GM23338 (cell line): ENCODE measurements around the gene MYO9B. TPM values are rescaled to one million over a fixed set of nuclear protein-coding genes. Genes with fewer than 3 reads are reported as not detected.
A peak's percentile ranks its signal among the peaks of the same experiment; 100 is the strongest.

Source experiments
- ATAC-seq: fragments of 200-7000 bp; cut with Tn5 transposase; 3 replicates; pipeline ENCODE4 v1.9.1; 2020
- DNase-seq: peaks from one replicate; pipeline ENCODE4 v3.0.0-alpha.2; 2015; ENCODE audit warnings: low spot score
- H2AFZ ChIP-seq: fragments of 200-600 bp; sonication (generic); 2 replicates; pipeline ENCODE4 v1.8.0; 2016; ENCODE audit warnings: antibody characterized with exemption, mild to moderate bottlenecking, moderate library complexity
- H3F3A ChIP-seq: fragments of 200-600 bp; sonication (generic); replicated peaks from 2 replicates; pipeline ENCODE4 v1.8.0; 2017; ENCODE audit warnings: antibody characterized with exemption, mixed run types, low read depth
- H3K27ac ChIP-seq: fragments of 200-600 bp; sonication (generic); 2 replicates; pipeline ENCODE4 v1.6.1; 2016; ENCODE audit warnings: low read depth
- H3K27me3 ChIP-seq: fragments of 200-600 bp; sonication (generic); 2 replicates; pipeline ENCODE4 v1.8.0; 2016; ENCODE audit warnings: mild to moderate bottlenecking, mixed run types, moderate library complexity; ENCODE audit not compliant: insufficient read depth
- H3K36me3 ChIP-seq: fragments of 200-600 bp; sonication (generic); 2 replicates; pipeline ENCODE4 v1.8.0; 2016; ENCODE audit warnings: mild to moderate bottlenecking; ENCODE audit not compliant: insufficient read depth
- H3K4me1 ChIP-seq: fragments of 200-600 bp; sonication (generic); 2 replicates; pipeline ENCODE4 v1.8.0; 2016; ENCODE audit warnings: mild to moderate bottlenecking, moderate library complexity; ENCODE audit not compliant: insufficient read depth
- H3K4me2 ChIP-seq: fragments of 200-600 bp; sonication (generic); 2 replicates; pipeline ENCODE4 v1.7.1; 2017; ENCODE audit warnings: mixed run types
- H3K4me3 ChIP-seq: fragments of 200-600 bp; sonication (generic); 2 replicates; pipeline ENCODE4 v1.6.1; 2016; ENCODE audit warnings: mixed run types
- H3K79me2 ChIP-seq: fragments of 200-600 bp; sonication (generic); replicated peaks from 2 replicates; pipeline ENCODE4 v1.8.0; 2017; ENCODE audit warnings: mild to moderate bottlenecking; ENCODE audit not compliant: insufficient read depth
- H3K9me2 ChIP-seq: fragments of 200-600 bp; sonication (generic); 2 replicates; pipeline ENCODE4 v1.8.0; 2017; ENCODE audit not compliant: insufficient read depth
- H4K20me1 ChIP-seq: fragments of 200-600 bp; sonication (generic); replicated peaks from 2 replicates; pipeline ENCODE4 v1.8.0; 2017; ENCODE audit warnings: mild to moderate bottlenecking; ENCODE audit not compliant: insufficient read depth
- H3K27ac Mint-ChIP-seq: 2 replicates; pipeline ENCODE4 v1.8.0; 2020; ENCODE audit warnings: inconsistent platforms, mild to moderate bottlenecking, moderate library complexity, mixed read lengths
- H3K27me3 Mint-ChIP-seq: 3 replicates; pipeline ENCODE4 v1.8.0; 2022; ENCODE audit warnings: low read depth, mild to moderate bottlenecking, moderate library complexity, mixed read lengths, inconsistent platforms; ENCODE audit not compliant: insufficient read depth, poor library complexity
- H3K36me3 Mint-ChIP-seq: 3 replicates; pipeline ENCODE4 v1.8.0; 2021; ENCODE audit warnings: low read depth, mild to moderate bottlenecking, inconsistent platforms, moderate library complexity, mixed read lengths
- H3K4me1 Mint-ChIP-seq: 3 replicates; pipeline ENCODE4 v1.8.0; 2020; ENCODE audit warnings: mild to moderate bottlenecking, inconsistent platforms, mixed read lengths
- H3K4me3 Mint-ChIP-seq: 3 replicates; pipeline ENCODE4 v1.8.0; 2021; ENCODE audit warnings: moderate library complexity, mild to moderate bottlenecking, inconsistent platforms, mixed read lengths
- H3K9me3 Mint-ChIP-seq: 3 replicates; pipeline ENCODE4 v1.8.0; 2020; ENCODE audit warnings: moderate library complexity, mild to moderate bottlenecking, inconsistent platforms, mixed read lengths
- CREB1 ChIP-seq: fragments of 250-450 bp; sonication (Bioruptor Pico); IDR thresholded peaks from 2 replicates; pipeline ENCODE4 v1.5.0; 2020; ENCODE audit warnings: low read depth, mild to moderate bottlenecking, moderate library complexity
- CTCF ChIP-seq, 2 experiments: fragments of 200-600 bp in 1 of 2; sonication (generic) in 1 of 2; conservative IDR thresholded peaks; 2 replicates each; pipeline versions ENCODE4 v1.5.1 to v1.6.1; 2016 to 2017; ENCODE audit warnings: antibody characterized with exemption in 2 of 2, low read depth in 2 of 2, mild to moderate bottlenecking in 2 of 2, moderate library complexity in 1 of 2
- EZH2phosphoT487 ChIP-seq: fragments of 200-600 bp; sonication (generic); IDR thresholded peaks from one replicate; pipeline ENCODE4 v1.8.1; 2018; ENCODE audit warnings: antibody characterized with exemption; ENCODE audit not compliant: unreplicated experiment
- NANOG ChIP-seq: IDR thresholded peaks from 2 replicates; pipeline ENCODE4 v1.6.1; 2016; ENCODE audit warnings: antibody characterized with exemption, borderline replicate concordance
- POLR2AphosphoS5 ChIP-seq: IDR thresholded peaks from 2 replicates; pipeline ENCODE4 v1.6.1; 2016; ENCODE audit warnings: antibody characterized with exemption, low read depth
- STAT1 ChIP-seq: IDR thresholded peaks from one replicate; pipeline ENCODE4 v1.6.1; 2016; ENCODE audit warnings: antibody characterized with exemption; ENCODE audit not compliant: unreplicated experiment
- ZNF331 ChIP-seq: fragments of 250-450 bp; sonication (Bioruptor Pico); IDR thresholded peaks from 2 replicates; pipeline ENCODE4 v1.5.0; 2020; ENCODE audit warnings: low read depth, mild to moderate bottlenecking, moderate library complexity
- polyA plus RNA-seq: library from polyadenylated mRNA; unstranded; fragments of >200 nt; fragmentation: Nextera tagmentation; extraction: Ambion mirVana; gene quantifications from 2 replicates; pipeline ENCODE4 v1.2.1, GENCODE V29; 2016
- total RNA-seq: library from RNA; depleted of rRNA; stranded (reverse); fragments of >200 nt; shearing (Covaris generic); gene quantifications from 2 replicates; pipeline ENCODE4 v1.2.3, GENCODE V29; 2014
- TF ChIP-seq, protein P1 (sequence below): fragments of 250-450 bp; sonication (Bioruptor Pico); IDR thresholded peaks from 2 replicates; pipeline ENCODE4 v1.5.0; 2020; ENCODE audit warnings: mild to moderate bottlenecking, moderate library complexity
- TF ChIP-seq, protein P2 (sequence below): IDR thresholded peaks from 2 replicates; pipeline ENCODE4 v1.6.1; 2016; ENCODE audit warnings: antibody characterized with exemption
- TF ChIP-seq, protein P3 (sequence below): IDR thresholded peaks from one replicate; pipeline ENCODE4 v1.6.1; 2018; ENCODE audit warnings: antibody characterized with exemption; ENCODE audit not compliant: unreplicated experiment

MYO9B gene
- total and polyA plus RNA-seq, 2 experiments from 2014 or later, result 28.7 to 61.3 TPM

DNA sequence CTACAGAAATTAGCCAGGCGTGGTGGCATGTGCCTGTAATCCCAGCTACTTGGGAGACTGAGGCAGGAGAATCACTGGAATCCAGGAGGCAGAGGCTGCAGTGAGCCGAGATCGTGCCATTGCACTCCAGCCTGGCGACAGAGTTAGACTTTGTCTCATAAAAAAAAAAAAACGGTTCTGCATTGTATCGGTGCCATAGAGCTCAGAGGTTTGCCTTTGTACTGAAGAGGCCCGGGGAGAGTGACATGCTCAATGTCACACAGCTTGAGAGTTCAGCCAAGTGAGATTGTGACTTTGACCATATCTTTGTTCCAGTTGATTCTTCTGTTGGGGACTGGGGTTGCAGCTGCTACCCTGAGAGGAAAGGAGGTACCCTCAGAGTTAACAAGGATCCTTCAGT, 4.7 kb upstream of the MYO9B start (continued):
- TF ChIP-seq, protein P1, sequence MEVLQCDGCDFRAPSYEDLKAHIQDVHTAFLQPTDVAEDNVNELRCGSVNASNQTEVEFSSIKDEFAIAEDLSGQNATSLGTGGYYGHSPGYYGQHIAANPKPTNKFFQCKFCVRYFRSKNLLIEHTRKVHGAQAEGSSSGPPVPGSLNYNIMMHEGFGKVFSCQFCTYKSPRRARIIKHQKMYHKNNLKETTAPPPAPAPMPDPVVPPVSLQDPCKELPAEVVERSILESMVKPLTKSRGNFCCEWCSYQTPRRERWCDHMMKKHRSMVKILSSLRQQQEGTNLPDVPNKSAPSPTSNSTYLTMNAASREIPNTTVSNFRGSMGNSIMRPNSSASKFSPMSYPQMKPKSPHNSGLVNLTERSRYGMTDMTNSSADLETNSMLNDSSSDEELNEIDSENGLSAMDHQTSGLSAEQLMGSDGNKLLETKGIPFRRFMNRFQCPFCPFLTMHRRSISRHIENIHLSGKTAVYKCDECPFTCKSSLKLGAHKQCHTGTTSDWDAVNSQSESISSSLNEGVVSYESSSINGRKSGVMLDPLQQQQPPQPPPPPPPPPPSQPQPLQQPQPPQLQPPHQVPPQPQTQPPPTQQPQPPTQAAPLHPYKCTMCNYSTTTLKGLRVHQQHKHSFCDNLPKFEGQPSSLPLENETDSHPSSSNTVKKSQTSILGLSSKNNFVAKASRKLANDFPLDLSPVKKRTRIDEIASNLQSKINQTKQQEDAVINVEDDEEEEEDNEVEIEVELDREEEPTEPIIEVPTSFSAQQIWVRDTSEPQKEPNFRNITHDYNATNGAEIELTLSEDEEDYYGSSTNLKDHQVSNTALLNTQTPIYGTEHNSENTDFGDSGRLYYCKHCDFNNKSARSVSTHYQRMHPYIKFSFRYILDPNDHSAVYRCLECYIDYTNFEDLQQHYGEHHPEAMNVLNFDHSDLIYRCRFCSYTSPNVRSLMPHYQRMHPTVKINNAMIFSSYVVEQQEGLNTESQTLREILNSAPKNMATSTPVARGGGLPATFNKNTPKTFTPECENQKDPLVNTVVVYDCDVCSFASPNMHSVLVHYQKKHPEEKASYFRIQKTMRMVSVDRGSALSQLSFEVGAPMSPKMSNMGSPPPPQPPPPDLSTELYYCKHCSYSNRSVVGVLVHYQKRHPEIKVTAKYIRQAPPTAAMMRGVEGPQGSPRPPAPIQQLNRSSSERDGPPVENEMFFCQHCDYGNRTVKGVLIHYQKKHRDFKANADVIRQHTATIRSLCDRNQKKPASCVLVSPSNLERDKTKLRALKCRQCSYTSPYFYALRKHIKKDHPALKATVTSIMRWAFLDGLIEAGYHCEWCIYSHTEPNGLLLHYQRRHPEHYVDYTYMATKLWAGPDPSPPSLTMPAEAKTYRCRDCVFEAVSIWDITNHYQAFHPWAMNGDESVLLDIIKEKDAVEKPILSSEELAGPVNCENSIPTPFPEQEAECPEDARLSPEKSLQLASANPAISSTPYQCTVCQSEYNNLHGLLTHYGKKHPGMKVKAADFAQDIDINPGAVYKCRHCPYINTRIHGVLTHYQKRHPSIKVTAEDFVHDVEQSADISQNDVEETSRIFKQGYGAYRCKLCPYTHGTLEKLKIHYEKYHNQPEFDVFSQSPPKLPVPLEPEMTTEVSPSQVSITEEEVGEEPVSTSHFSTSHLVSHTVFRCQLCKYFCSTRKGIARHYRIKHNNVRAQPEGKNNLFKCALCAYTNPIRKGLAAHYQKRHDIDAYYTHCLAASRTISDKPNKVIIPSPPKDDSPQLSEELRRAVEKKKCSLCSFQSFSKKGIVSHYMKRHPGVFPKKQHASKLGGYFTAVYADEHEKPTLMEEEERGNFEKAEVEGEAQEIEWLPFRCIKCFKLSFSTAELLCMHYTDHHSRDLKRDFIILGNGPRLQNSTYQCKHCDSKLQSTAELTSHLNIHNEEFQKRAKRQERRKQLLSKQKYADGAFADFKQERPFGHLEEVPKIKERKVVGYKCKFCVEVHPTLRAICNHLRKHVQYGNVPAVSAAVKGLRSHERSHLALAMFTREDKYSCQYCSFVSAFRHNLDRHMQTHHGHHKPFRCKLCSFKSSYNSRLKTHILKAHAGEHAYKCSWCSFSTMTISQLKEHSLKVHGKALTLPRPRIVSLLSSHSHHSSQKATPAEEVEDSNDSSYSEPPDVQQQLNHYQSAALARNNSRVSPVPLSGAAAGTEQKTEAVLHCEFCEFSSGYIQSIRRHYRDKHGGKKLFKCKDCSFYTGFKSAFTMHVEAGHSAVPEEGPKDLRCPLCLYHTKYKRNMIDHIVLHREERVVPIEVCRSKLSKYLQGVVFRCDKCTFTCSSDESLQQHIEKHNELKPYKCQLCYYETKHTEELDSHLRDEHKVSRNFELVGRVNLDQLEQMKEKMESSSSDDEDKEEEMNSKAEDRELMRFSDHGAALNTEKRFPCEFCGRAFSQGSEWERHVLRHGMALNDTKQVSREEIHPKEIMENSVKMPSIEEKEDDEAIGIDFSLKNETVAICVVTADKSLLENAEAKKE (CRISPR knock-in tag), result no peak
- TF ChIP-seq, protein P2, sequence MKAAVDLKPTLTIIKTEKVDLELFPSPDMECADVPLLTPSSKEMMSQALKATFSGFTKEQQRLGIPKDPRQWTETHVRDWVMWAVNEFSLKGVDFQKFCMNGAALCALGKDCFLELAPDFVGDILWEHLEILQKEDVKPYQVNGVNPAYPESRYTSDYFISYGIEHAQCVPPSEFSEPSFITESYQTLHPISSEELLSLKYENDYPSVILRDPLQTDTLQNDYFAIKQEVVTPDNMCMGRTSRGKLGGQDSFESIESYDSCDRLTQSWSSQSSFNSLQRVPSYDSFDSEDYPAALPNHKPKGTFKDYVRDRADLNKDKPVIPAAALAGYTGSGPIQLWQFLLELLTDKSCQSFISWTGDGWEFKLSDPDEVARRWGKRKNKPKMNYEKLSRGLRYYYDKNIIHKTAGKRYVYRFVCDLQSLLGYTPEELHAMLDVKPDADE, result no peak
- no peak for TF ChIP-seq ZNF331
- TF ChIP-seq CTCF (conservative IDR thresholded peaks at IDR 0.05; ENCODE audit: low read depth in 2 of 2), result no peak

DNA sequence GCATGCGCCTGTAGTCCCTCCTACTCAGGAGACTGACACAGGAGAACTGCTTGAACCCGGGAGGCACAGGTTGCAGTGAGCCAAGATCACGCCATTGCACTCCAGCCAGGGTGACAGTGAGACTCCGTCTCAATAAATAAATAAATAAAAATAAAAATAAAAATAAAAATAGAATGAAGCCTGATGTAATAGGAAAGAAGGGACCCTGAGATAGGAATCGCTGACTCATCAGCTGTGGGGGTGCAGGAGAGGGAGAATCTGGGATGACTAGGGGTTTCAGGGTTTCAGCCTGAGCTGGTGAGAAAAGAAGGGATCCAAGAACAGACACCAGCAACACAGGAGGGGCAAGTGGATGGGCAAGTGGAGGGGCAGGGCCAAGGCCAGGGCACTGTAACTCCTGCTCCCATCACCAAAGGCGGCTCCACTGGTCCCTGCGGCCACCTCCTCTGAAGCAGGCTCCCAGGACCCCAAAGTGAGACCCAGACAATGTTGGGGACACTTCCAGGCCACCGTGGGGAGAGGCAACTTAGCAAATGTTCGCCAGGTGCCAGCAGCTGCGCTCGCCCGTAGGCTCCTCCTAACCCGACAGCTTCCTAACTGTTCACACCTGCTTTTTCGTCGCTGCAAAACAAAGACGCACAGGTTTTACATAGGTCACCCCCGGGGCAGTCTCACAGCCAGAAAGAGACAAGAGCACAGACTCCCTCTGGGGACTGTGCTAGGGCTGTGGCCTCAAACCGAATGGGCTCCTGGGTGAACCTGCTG, 1.5 kb upstream of the MYO9B start:
- Mint-ChIP-seq H3K27me3 (peaks cover 21% of the 10 kb centered on the region), H3K4me1 (peaks cover 55% of the 10 kb centered on the region), H3K36me3 (peaks cover 35% of the 10 kb centered on the region), H3K27ac (peak overlapping the region; percentile 99), H3K9me3 (no peaks in the 10 kb centered on the region), H3K4me3 (peak overlapping the region; percentile 94)
- H3K27ac ChIP-seq, result peak overlapping the region; percentile 87; the same call in 1 of the 2 replicates
- H3K9me2 ChIP-seq, result no peaks in the 10 kb centered on the region
- H3K4me2 ChIP-seq, result peak overlapping the region; percentile 99
- peaks cover 56% of the 10 kb centered on the region for H3K79me2 ChIP-seq
- H4K20me1 ChIP-seq, result peaks cover 40% of the 10 kb centered on the region
- no peak overlapping the region for H2AFZ ChIP-seq
- DNase-seq (peak; percentile 62), ATAC-seq (peak; percentile 34)
- 0 out of 2 replicates have a peak, but pooled peaks cover 4% of the 10 kb centered on the region for H3K36me3 ChIP-seq
- H3K4me1 ChIP-seq, result peaks cover 15% of the 10 kb centered on the region; the same call in 1 of the 2 replicates
- no peaks in the 10 kb centered on the region for H3K27me3 ChIP-seq
- H3F3A ChIP-seq, result no peaks in the 10 kb centered on the region; the same call in 1 of the 2 replicates
- peak overlapping the region; percentile 89 for H3K4me3 ChIP-seq
- TF ChIP-seq, protein P3, sequence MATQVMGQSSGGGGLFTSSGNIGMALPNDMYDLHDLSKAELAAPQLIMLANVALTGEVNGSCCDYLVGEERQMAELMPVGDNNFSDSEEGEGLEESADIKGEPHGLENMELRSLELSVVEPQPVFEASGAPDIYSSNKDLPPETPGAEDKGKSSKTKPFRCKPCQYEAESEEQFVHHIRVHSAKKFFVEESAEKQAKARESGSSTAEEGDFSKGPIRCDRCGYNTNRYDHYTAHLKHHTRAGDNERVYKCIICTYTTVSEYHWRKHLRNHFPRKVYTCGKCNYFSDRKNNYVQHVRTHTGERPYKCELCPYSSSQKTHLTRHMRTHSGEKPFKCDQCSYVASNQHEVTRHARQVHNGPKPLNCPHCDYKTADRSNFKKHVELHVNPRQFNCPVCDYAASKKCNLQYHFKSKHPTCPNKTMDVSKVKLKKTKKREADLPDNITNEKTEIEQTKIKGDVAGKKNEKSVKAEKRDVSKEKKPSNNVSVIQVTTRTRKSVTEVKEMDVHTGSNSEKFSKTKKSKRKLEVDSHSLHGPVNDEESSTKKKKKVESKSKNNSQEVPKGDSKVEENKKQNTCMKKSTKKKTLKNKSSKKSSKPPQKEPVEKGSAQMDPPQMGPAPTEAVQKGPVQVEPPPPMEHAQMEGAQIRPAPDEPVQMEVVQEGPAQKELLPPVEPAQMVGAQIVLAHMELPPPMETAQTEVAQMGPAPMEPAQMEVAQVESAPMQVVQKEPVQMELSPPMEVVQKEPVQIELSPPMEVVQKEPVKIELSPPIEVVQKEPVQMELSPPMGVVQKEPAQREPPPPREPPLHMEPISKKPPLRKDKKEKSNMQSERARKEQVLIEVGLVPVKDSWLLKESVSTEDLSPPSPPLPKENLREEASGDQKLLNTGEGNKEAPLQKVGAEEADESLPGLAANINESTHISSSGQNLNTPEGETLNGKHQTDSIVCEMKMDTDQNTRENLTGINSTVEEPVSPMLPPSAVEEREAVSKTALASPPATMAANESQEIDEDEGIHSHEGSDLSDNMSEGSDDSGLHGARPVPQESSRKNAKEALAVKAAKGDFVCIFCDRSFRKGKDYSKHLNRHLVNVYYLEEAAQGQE, result no peak
- TF ChIP-seq CREB1 (CRISPR knock-in tag) (no peak), ZNF331 (no peak), NANOG (no peak), EZH2phosphoT487 (no peak), STAT1 (no peak), POLR2AphosphoS5 (no peak)
- TF ChIP-seq, protein P2, result no peak
